HL-60 (cell line): Measurements from ENCODE around the gene CLIC4.

Source experiments
- DNase-seq, 2 experiments: peaks; one replicate each; pipeline ENCODE4 v3.0.0-alpha.2; 2010 to 2020; ENCODE audit warnings: low read depth in 1 of 2, low spot score in 1 of 2
- H3K27ac ChIP-seq: fragments of 250-450 bp; sonication (Bioruptor Pico); replicated peaks from 2 replicates; pipeline ENCODE4 v1.5.1; 2020; ENCODE audit warnings: mild to moderate bottlenecking, moderate library complexity
- H3K27me3 ChIP-seq: fragments of 250-450 bp; sonication (Bioruptor Pico); 2 replicates; pipeline ENCODE4 v1.5.1; 2021; ENCODE audit warnings: mild to moderate bottlenecking, moderate library complexity; ENCODE audit not compliant: insufficient read depth, poor library complexity, severe bottlenecking
- H3K4me3 ChIP-seq: replicated peaks from 2 replicates; pipeline ENCODE4 v1.5.1; 2011; ENCODE audit warnings: mild to moderate bottlenecking, control low read depth, low read length; ENCODE audit not compliant: insufficient read depth
- CTCF ChIP-seq: IDR thresholded peaks from one replicate; pipeline ENCODE4 v1.5.1; 2011; ENCODE audit warnings: low read length, control low read depth, inconsistent platforms; ENCODE audit not compliant: insufficient read depth
- GABPA ChIP-seq: IDR thresholded peaks from 2 replicates; pipeline ENCODE4 v1.6.1; 2012; ENCODE audit warnings: low read depth
- POLR2AphosphoS5 ChIP-seq: IDR thresholded peaks from 2 replicates; pipeline ENCODE4 v1.6.1; 2012; ENCODE audit warnings: low read depth
- REST ChIP-seq: IDR thresholded peaks from 2 replicates; pipeline ENCODE4 v1.6.1; 2012; ENCODE audit warnings: low read depth; ENCODE audit not compliant: insufficient replicate concordance
- SPI1 ChIP-seq: IDR thresholded peaks from 2 replicates; pipeline ENCODE4 v1.6.1; 2012; ENCODE audit warnings: low read depth, mild to moderate bottlenecking, borderline replicate concordance

CLIC4 gene

GRCh38 chr1:24699628-24700027 is 45.6 kb upstream of the CLIC4 start:
- TF ChIP-seq CTCF (no peak), GABPA (no peak), SPI1 (no peak), POLR2AphosphoS5 (no peak), REST (no peak)
- H3K4me3 ChIP-seq, result no peak overlapping the region
- no peaks in the 10 kb centered on the region for H3K27me3 ChIP-seq
- H3K27ac ChIP-seq, result no peak overlapping the region
- no peak for DNase-seq

- DNase-seq, result no peak
- no peak overlapping the region for H3K27ac ChIP-seq
- TF ChIP-seq POLR2AphosphoS5 (no peak), CTCF (no peak), REST (no peak), GABPA (no peak)
- H3K4me3 ChIP-seq, result no peak overlapping the region
- H3K27me3 ChIP-seq, result no peaks in the 10 kb centered on the region
These were observed 42.5 kb upstream of the CLIC4 start for GRCh38 chr1:24702511-24703293.

- no peak overlapping the region for H3K27ac ChIP-seq
- no peak for TF ChIP-seq SPI1
- no peak for TF ChIP-seq REST
- no peak for TF ChIP-seq GABPA
- no peak for TF ChIP-seq CTCF
- TF ChIP-seq POLR2AphosphoS5, result no peak
- H3K4me3 ChIP-seq, result no peak overlapping the region
- H3K27me3 ChIP-seq, result no peaks in the 10 kb centered on the region
- no peak for DNase-seq
These were observed 40.6 kb upstream of the CLIC4 start for GRCh38 chr1:24704411-24705259.
